Activated T-cell treated with anti-CD3 and anti-CD28 coated beads, Interleukin-2, amount 50 U/mL, for 24 hours (primary cell): ENCODE measurements around the gene SNX4.
"Not testable (repeated sequence)": the region's sequence is repeated elsewhere in the genome, so short reads cannot be mapped to it uniquely, and the experiment has no call there.

Source experiments
- DNase-seq: peaks from one replicate; pipeline ENCODE4 v3.0.0-alpha.2; 2020
- H3K27ac Mint-ChIP-seq: 2 replicates; pipeline ENCODE4 v1.8.0; 2020; ENCODE audit warnings: mild to moderate bottlenecking, mixed read lengths
- H3K27me3 Mint-ChIP-seq: 2 replicates; pipeline ENCODE4 v1.8.0; 2020; ENCODE audit warnings: mixed read lengths
- H3K36me3 Mint-ChIP-seq: 2 replicates; pipeline ENCODE4 v1.8.0; 2020; ENCODE audit warnings: low read depth, mixed read lengths
- H3K4me1 Mint-ChIP-seq: 2 replicates; pipeline ENCODE4 v1.8.0; 2020; ENCODE audit warnings: low read depth, mixed read lengths
- H3K4me3 Mint-ChIP-seq: 2 replicates; pipeline ENCODE4 v1.8.0; 2020; ENCODE audit warnings: mild to moderate bottlenecking, moderate library complexity, mixed read lengths
- H3K9me3 Mint-ChIP-seq: 2 replicates; pipeline ENCODE4 v1.8.0; 2020; ENCODE audit warnings: mixed read lengths

Gene SNX4

GRCh38 chr3:125481786-125482185 lies 38.2 kb downstream of the SNX4 start:
- Mint-ChIP-seq H3K9me3 (no peaks in the 10 kb centered on the region), H3K4me3 (no peak overlapping the region), H3K27me3 (no peaks in the 10 kb centered on the region), H3K27ac (no peak overlapping the region), H3K36me3 (peaks cover 52% of the 10 kb centered on the region), H3K4me1 (no peaks in the 10 kb centered on the region)
- no peak for DNase-seq

DNA sequence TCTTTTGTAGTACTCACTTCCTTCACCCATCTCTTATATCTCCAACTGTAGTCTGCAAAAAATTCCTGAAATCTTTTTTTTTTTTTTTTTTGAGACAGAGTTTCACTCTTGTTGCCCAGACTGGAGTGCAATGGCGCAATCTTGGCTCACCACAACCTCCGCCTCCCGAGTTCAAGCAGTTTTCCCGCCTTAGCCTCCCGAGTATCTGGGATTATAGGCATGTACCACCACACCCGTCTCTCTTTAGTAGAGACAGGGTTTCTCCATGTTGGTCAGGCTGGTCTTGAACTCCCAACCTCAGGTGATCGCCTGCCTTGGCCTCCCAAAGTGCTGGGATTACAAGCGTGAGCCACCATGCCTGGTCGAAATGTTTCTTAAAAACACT lies 38.6 kb downstream of the SNX4 start:
- not testable (repeated sequence) for H3K4me3 Mint-ChIP-seq, H3K27ac Mint-ChIP-seq, H3K27me3 Mint-ChIP-seq, DNase-seq, H3K4me1 Mint-ChIP-seq, H3K9me3 Mint-ChIP-seq
- peaks cover 52% of the 10 kb centered on the region for H3K36me3 Mint-ChIP-seq

- no peaks in the 10 kb centered on the region for H3K4me1 Mint-ChIP-seq
- H3K27me3 Mint-ChIP-seq, result no peaks in the 10 kb centered on the region
- no peak for DNase-seq
- H3K36me3 Mint-ChIP-seq, result peaks cover 48% of the 10 kb centered on the region
- no peak overlapping the region for H3K27ac Mint-ChIP-seq
- no peak overlapping the region for H3K4me3 Mint-ChIP-seq
- H3K9me3 Mint-ChIP-seq, result no peaks in the 10 kb centered on the region
Measured at GRCh38 chr3:125480656-125481374, 39.2 kb downstream of the SNX4 start.

- no peak overlapping the region for H3K4me3 Mint-ChIP-seq
- H3K36me3 Mint-ChIP-seq, result peaks cover 55% of the 10 kb centered on the region
- no peaks in the 10 kb centered on the region for H3K9me3 Mint-ChIP-seq
- no peaks in the 10 kb centered on the region for H3K4me1 Mint-ChIP-seq
- H3K27me3 Mint-ChIP-seq, result no peaks in the 10 kb centered on the region
- H3K27ac Mint-ChIP-seq, result no peak overlapping the region
- no peak for DNase-seq
Measured at GRCh38 chr3:125479091-125479490, 40.9 kb downstream of the SNX4 start.

- Mint-ChIP-seq H3K9me3 (no peaks in the 10 kb centered on the region), H3K27ac (no peak overlapping the region), H3K4me1 (no peaks in the 10 kb centered on the region), H3K4me3 (no peak overlapping the region), H3K36me3 (peaks cover 58% of the 10 kb centered on the region), H3K27me3 (no peaks in the 10 kb centered on the region)
- no peak for DNase-seq
Measured at GRCh38 chr3:125478326-125478725, 41.7 kb downstream of the SNX4 start.

- DNase-seq, result no peak
- Mint-ChIP-seq H3K36me3 (peaks cover 62% of the 10 kb centered on the region), H3K9me3 (no peaks in the 10 kb centered on the region), H3K4me3 (no peak overlapping the region), H3K4me1 (no peaks in the 10 kb centered on the region), H3K27ac (no peak overlapping the region), H3K27me3 (no peaks in the 10 kb centered on the region)
Measured at GRCh38 chr3:125477701-125478100, 42.3 kb downstream of the SNX4 start.

DNA sequence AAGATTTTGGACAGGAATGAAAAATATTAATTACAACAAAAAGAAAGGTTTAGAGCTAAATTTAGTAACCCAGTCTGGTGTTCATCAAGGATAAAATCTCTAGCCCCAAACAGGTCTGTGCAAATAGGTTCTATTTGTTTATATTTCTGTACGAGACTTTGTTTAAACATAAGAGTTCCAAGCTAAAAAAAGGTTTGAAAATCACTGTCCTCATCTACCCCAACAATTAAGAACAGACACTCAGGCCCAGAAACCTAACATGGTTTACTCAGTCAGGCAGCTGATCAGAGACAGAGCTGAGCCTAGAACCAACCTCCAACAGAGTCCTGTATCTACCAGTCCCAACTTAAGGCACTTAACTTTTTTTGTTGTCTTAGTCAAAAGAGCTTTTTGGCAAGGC lies 49.3 kb downstream of the SNX4 start:
- H3K36me3 Mint-ChIP-seq, result peaks cover 86% of the 10 kb centered on the region
- no peak overlapping the region for H3K4me3 Mint-ChIP-seq
- H3K27me3 Mint-ChIP-seq, result no peaks in the 10 kb centered on the region
- no peaks in the 10 kb centered on the region for H3K9me3 Mint-ChIP-seq
- H3K4me1 Mint-ChIP-seq, result no peaks in the 10 kb centered on the region
- DNase-seq, result no peak
- no peak overlapping the region for H3K27ac Mint-ChIP-seq

DNA sequence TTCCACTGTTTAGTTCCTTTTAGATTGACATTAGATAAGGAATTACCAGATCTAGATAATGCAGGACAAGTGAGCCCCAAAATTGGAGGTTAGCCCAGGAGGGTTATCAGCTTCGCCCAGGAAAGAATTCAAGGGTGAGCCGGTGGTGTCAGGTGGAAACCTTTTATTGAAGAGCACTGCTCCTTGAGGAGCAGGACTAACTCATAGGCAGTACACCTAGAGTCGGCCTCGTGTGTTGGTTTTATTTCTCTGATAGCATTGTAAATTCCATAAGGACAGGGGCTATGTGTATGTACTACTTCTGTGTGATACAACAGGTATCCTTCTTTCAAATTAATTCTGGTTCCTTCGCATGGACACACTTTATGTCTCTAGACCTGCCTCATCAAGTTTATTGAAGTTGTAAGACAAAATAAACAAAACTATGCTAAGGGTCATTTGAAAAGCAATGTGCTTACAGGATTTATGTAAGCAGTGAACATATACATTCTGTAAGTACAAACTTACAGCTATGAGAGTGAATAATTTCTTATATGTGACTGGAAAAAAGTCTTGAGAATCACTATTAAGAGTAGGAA lies 57.2 kb downstream of the SNX4 start:
- Mint-ChIP-seq H3K27ac (no peak overlapping the region), H3K4me1 (no peaks in the 10 kb centered on the region), H3K36me3 (peaks cover 76% of the 10 kb centered on the region), H3K27me3 (no peaks in the 10 kb centered on the region), H3K9me3 (no peaks in the 10 kb centered on the region), H3K4me3 (no peak overlapping the region)
- no peak for DNase-seq

- Mint-ChIP-seq H3K36me3 (peaks cover 75% of the 10 kb centered on the region), H3K27me3 (no peaks in the 10 kb centered on the region), H3K27ac (no peak overlapping the region), H3K4me1 (no peaks in the 10 kb centered on the region), H3K9me3 (no peaks in the 10 kb centered on the region), H3K4me3 (no peak overlapping the region)
- DNase-seq, result no peak
Measured at GRCh38 chr3:125461896-125462295, 58.1 kb downstream of the SNX4 start.

DNA sequence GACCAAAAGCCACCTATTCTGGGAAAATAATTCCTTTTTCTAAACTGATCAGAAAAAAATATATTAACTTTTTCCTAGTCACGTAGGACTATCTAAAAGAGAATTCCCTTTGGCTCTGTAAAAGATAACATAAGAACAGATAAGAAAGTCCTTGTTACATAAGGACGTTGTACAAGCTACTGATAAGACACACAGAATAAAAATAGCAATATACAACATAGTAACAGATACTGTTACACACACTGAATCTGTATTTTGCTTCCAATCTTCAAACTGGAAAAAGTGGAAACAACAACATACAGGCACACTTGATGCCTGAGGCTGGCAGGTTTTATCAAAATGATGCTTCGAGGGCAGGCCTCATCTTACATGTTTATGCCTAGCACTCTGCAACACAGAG lies 59.8 kb downstream of the SNX4 start:
- Mint-ChIP-seq H3K4me3 (no peak overlapping the region), H3K9me3 (no peaks in the 10 kb centered on the region), H3K4me1 (no peaks in the 10 kb centered on the region), H3K36me3 (peaks cover 80% of the 10 kb centered on the region), H3K27ac (no peak overlapping the region), H3K27me3 (no peaks in the 10 kb centered on the region)
- no peak for DNase-seq

- Mint-ChIP-seq H3K36me3 (peaks cover 41% of the 10 kb centered on the region), H3K9me3 (peaks cover 3% of the 10 kb centered on the region), H3K4me3 (no peak overlapping the region), H3K4me1 (no peaks in the 10 kb centered on the region), H3K27me3 (no peaks in the 10 kb centered on the region), H3K27ac (no peak overlapping the region)
- no peak for DNase-seq
Measured at GRCh38 chr3:125443923-125444322, 76.1 kb downstream of the SNX4 start.

- peaks cover 3% of the 10 kb centered on the region for H3K9me3 Mint-ChIP-seq
- H3K27ac Mint-ChIP-seq, result no peak overlapping the region
- peaks cover 30% of the 10 kb centered on the region for H3K36me3 Mint-ChIP-seq
- H3K27me3 Mint-ChIP-seq, result no peaks in the 10 kb centered on the region
- DNase-seq, result no peak
- no peaks in the 10 kb centered on the region for H3K4me1 Mint-ChIP-seq
- no peak overlapping the region for H3K4me3 Mint-ChIP-seq
Measured at GRCh38 chr3:125442506-125442905, 77.5 kb downstream of the SNX4 start.

DNA sequence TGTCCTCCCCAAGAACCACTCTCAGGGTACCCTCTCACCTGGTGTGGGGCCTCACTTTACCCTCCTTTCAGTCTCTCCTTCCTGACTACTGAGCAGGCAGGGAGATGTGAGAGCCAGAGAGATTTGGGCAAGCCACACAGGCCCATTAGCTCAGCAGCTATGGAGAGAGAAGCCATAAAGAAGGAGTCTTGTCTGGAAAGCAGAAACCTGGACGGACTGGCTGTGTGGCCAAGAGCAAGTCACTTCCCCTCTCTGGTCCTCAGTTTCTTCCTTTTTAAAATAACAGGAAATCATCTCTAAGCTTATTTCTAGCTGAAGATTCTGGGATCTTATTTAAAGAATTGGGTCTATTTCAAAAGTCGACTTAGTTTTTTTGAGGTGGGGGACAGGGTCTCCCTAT lies 79.0 kb downstream of the SNX4 start:
- H3K27ac Mint-ChIP-seq, result no peak overlapping the region
- H3K4me1 Mint-ChIP-seq, result no peaks in the 10 kb centered on the region
- H3K36me3 Mint-ChIP-seq, result peaks cover 17% of the 10 kb centered on the region
- no peaks in the 10 kb centered on the region for H3K27me3 Mint-ChIP-seq
- DNase-seq, result no peak
- no peak overlapping the region for H3K4me3 Mint-ChIP-seq
- H3K9me3 Mint-ChIP-seq, result no peaks in the 10 kb centered on the region

GRCh38 chr3:125440559-125440955 lies 79.4 kb downstream of the SNX4 start:
- Mint-ChIP-seq H3K36me3 (peaks cover 13% of the 10 kb centered on the region), H3K27me3 (no peaks in the 10 kb centered on the region), H3K27ac (no peak overlapping the region), H3K4me1 (no peaks in the 10 kb centered on the region), H3K9me3 (no peaks in the 10 kb centered on the region), H3K4me3 (no peak overlapping the region)
- no peak for DNase-seq

- H3K4me3 Mint-ChIP-seq, result no peak overlapping the region
- H3K27me3 Mint-ChIP-seq, result no peaks in the 10 kb centered on the region
- H3K36me3 Mint-ChIP-seq, result peaks cover 4% of the 10 kb centered on the region
- H3K4me1 Mint-ChIP-seq, result peaks cover 7% of the 10 kb centered on the region
- H3K9me3 Mint-ChIP-seq, result no peaks in the 10 kb centered on the region
- H3K27ac Mint-ChIP-seq, result no peak overlapping the region
- peak; percentile 78 for DNase-seq
Measured at GRCh38 chr3:125437631-125438435, 82.2 kb downstream of the SNX4 start.
